GM19351 (cell line): ENCODE measurements around the gene CDYL.

Experiments used
- ATAC-seq: cut with Tn5 transposase; IDR thresholded peaks from one replicate; pipeline ENCODE4 v1.9.1; 2021; ENCODE audit warnings: mild to moderate bottlenecking, moderate library complexity; ENCODE audit not compliant: unreplicated experiment

Gene CDYL

DNA sequence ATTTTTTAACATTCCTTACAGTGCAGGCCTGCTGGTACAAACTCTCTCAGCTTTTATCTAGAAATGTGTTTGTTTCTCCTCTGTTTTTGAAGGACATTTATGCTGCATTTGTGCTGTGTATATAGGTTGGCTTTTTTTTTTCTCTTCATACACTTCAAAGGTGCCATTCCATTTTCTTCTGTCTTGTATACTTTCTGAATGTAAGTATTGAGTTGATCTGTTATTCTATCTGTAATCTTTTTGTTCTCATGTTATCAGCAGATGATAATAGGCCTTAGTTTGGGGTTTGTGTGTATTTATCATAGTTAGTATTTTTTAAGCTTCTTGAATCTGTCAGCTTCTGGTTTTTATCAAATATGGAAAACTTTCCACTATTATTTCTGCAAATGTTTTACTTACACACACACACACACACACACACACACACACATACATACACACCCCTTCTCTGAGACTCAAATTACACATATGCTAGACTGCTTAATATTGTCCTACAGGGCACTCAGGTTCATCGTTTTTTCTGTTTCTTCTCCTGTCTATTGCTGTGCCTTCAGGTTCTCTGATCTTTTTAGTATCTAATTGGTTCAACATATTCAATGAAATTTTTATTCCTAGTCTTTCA lies 153.0 kb downstream of the CDYL start:
- no peak for ATAC-seq

DNA sequence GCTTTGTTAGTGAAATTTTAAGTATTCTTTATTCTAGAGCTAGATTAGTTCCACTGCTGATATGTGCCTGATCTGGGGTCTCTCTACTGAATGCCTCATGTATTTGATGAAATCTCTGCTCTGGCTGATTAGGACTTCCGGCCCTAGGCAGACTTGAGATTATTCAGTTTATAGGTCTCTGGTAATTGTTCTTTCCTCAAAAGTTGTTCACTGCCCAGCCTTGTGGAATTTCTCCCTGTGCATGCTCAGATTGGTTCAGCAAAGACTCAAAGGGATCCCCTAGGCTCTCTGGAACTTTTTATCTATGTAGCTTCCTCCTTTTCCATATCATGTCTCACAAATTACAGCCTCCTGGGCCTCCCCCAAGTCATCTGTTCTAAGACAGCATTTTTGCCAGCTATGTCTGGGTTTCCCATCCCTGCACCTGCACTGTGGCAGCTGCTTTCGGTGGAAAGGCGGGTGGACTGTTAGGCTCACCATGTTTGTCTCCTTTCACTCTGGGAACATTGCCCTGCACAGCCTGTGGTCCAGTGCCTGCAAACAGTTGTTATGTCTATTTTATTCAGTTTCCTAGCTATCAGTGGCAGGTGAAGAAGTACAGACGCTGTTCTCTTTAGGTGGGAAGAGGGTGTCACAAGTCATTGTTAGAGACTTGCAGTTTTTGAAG lies 154.0 kb downstream of the CDYL start:
- ATAC-seq: no peak

DNA sequence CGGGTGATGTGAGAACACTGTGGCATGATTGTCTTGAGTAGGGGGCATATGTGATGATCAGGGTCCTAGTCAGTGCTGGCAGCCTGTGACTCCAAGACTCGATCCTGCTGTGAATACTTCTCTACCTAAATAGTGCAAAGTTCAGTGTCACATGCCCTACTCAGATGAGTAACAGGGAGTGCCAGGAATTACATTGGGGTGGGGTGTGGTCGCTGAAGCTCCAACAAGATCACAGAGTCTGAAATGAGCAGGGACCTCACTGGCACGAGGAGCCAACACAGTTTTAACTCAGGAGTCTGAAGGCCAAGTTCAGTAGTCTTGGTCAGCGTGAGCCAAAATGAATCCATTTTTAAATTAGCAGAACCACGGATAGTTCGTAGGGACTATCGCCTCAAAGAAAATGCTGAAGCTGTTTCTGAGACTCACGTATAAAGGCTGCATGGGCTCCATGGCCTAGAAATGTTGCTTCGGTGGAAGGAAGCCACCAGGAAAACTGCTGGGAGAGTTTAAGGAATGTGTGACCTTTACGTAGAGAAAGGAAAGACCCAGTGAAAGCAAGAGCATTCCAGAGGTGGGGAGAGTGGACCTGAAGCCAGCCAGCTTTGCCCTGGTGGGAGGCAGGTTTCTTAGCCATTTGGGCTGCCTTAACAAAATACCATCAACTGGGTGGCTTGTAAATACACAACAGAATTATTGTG lies 155.5 kb downstream of the CDYL start:
- no peak for ATAC-seq

DNA sequence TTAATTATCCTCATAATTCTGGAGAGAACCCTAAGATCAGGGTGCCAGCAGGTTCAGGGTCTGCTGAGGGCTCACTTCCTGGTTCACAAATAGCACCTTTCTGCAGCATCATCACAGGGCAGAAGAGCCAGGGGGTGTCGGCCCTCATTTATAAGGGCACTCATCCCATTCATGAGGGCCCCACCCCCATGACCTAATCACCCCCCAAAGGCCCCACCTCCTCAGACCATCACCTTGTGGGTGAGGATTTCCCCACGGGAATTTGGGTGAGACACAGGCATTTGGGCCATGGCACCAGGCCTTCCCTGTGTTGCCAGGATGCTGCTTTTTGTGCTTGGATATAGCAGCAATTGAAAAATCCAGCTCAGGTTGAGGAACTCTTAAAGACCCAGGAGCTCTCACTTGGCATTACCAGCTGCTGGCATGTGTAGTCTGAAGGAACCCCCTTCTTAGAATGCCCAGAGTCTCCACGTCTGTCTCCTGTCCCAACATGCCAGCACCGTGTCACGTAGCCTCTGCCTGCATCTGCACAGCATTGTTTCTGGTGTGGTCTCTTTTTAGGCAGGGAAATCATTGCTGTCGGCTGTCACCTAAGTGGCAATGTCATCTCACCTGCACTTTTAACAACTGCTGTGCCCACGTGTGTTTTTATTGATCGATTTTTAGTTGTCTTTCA lies 156.2 kb downstream of the CDYL start:
- no peak for ATAC-seq

DNA sequence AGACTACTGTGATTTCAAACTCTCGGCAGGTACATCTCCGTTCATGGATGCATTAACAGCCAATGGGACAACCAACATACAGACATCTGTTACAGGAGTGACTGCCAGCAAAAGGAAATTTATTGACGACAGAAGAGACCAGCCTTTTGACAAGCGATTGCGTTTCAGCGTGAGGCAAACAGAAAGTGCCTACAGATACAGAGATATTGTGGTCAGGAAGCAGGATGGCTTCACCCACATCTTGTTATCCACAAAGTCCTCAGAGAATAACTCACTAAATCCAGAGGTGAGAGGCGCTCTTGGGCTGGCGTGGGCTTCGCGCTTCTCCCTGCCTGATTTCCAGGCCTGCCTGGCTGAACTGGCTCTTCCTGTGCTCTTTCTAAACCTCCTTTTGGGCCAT lies 159.3 kb downstream of the CDYL start:
- no peak for ATAC-seq

DNA sequence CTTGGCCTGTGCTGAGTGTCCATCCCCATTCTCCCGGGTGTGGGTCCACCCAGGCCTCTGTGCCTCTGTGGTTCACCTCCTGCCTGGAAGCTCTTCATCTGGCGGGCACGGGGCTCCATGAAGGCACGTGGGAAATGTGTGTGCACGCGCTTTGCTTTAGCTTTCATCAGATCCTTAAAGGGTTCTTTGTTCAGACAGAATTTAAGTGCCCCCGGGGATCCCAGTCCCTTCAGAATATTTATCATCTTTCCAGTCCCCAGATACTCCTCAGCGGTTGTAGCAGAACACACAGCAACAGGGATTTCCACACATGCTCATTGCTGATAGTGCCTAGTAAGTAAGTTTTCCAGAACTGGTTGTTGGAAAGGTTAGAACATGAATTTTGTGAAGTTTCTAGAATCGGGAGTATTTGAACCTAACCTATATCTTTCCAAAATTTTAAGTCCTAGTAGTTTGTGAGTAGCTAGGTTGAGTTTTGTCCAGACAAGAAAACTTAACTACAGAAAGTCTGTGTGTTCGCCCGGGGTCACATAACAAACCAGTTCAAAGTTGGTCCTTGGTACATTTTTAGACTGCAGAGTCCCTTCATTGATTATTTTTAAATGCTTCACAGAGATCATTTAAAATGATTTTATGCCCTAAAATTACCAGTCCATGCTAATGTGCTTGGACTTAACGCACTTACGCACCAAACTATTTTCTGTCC lies 159.9 kb downstream of the CDYL start:
- ATAC-seq: no peak

DNA sequence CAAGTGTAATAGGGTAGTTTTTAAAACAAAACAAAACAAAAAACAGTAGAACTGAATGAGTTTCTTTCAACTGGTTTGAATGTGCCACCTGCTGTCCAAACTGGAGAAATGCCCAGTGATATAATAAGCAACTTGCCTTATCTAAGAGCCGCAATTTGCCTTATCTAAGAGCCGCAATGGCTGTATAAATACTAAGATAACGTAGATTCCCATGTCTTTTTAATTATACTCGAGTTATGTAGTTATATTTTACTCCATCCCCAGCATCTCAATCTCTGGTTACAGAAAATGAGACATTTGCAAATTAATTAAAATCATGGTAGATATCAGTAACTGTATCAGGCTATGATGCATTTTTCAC lies 160.5 kb downstream of the CDYL start:
- ATAC-seq: no peak

DNA sequence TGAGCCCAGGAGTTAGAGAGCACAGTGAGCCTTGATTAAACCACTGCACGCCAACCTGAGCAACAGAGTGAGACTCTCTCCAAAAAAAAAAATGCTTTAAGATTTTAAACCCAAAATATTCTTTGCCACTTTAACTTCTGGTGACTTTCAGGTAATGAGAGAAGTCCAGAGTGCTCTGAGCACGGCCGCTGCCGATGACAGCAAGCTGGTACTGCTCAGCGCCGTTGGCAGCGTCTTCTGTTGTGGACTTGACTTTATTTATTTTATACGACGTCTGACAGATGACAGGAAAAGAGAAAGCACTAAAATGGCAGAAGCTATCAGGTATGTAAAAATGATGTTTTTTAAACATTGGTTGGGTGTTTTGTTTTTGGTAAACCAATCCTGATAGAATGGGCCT lies 161.2 kb downstream of the CDYL start:
- no peak for ATAC-seq

DNA sequence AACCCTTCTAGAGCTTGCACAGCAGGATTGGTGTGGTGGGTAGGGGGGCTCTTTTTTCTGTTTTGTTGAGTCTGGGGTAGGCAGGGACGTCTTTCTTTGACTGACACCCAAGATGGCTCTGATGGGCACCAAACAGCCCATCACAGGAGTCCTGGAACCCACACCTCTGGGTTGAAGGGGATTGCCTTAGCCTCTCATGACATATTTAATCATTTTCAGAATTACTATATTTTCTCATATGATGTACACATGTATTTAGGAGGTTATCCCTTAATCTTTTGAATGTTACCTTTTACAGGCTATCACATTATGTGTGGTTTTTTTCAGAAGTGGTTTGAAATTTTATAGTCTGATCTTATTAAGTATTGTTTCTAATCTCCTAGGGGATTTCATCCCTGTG lies 163.0 kb downstream of the CDYL start:
- no peak for ATAC-seq

DNA sequence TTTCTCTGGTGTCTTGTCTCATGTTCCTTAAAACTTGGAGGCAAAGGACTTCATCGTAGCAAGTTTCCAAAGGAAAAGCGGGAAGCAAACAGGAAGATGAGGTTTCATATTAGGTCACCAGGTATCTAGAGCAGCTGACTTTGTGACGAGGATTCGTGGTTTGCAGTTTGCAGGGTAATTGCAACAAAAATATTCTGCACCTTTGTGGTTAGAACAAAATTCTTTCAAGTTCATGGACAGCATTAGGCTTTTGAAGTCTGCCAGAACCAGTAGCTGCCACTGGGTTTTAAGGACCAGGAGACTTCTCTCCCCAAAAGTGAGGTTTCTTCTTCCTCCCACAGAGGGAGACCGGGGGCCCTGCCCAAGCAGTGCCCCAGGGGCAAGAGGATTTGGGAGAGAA lies 164.2 kb downstream of the CDYL start:
- no peak for ATAC-seq

DNA sequence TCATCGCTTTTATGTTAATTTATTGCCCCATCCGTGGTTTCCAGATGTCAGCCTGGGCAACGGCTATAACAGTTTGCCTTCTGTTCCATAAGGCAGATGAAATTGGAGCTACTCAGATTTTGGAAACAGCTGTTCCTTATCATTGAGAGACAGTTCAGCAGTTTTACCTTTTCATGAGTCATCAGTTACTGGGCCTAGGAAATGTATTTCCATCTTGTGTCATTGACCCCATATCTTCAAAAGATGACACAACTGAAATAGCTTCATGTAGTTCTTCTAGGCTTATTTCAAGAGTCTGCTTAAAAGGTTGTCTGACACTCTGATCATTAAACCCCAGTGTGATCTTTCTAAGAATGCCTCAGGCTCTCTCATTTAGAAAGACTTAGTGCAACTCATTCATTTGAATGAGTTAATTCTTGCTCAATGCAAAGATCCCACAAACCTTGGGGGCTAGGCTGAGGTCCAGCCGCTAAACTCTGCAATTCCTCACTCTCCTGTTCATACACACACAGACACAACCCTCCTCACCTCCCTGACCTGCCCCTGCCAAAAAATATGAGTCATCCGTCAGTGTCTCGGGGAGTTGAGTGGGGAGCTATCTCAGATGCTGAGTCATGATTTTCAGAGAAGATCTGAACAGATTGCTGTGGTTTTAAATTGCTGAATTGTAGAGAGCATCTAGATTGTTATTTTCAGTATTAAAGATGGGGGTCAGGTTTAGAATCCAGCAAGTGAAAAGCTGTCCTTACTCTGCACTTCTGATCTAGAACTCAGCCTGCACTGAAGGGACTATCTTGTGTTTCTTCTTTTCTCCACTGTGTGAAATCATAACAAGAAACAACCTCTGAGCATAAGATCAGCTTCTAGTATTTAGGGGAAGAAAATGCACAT lies 165.8 kb downstream of the CDYL start:
- ATAC-seq: peak; percentile 75

DNA sequence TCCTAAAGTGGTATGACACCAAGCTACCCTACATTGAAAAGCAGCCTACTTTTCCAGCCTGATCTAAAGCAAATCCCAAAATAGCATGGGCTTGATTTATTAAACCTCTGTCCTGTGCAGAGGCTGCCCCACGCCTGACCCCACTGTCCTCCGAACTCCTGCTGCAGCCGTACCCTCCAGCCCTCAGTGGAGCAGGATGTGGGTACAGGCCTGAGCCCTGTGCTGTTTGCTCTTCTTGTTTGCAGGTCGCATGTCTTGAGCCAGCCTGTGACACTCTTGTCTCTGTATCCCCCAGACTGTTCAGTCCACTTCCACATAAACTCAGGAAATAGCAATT lies 166.4 kb downstream of the CDYL start:
- no peak for ATAC-seq

DNA sequence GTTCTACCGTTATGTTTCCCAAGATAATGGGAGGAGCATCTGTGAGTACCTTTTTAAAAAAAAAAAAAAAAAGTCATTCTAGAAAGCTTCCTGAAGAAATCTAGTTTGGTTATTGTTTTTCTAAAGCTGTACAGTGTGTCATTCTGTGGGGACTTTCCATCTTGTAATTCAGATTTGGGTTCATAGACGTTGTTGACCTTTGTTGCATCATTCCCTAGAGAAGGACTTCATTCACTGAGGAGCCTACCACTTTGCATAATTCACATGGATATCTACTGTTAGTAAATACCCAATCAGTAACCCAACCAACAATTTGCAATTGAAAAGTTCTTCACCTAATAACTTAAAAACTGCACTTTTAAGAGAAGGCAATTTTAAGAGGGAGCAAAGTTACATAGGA lies 167.5 kb downstream of the CDYL start:
- ATAC-seq: no peak

DNA sequence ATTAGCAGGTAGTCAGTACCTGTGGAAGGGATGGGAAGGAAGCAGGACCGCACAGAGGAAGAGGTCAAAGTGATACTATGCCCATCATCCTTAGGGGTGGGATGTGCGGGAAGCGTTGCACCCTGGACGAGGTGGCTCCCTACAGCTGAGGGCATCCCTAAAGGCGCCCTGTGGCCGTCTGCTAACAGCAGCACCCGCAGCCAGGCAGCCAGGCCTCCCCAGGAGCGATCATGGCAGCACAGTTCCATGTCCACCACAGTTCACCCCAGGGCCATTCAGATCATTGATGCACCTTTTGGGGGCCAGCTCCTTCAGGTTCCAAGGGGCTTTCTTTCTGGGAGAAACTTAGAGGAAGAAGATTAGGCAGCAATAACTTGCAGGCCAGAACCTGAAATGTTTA lies 168.1 kb downstream of the CDYL start:
- ATAC-seq: no peak

DNA sequence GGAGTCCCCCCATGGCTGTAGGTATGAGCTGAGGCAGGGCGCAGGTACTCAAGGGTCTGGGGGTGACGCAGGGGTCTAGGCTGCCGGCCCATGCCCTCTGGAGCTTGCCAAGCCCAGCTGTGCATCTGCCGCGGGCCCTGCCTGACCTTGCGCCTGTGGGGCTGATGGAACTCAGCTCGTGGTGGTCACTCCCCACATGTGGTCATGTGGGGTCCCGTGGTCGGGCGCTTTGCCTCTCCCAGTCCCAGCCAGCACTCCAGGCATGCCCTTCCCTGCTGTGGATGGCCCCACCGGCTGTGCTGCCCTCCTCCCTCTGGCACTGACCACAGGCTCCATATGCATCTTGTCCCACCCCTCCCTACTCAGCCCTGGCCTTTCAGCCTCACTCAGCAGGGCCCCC lies 170.3 kb downstream of the CDYL start:
- ATAC-seq: no peak

DNA sequence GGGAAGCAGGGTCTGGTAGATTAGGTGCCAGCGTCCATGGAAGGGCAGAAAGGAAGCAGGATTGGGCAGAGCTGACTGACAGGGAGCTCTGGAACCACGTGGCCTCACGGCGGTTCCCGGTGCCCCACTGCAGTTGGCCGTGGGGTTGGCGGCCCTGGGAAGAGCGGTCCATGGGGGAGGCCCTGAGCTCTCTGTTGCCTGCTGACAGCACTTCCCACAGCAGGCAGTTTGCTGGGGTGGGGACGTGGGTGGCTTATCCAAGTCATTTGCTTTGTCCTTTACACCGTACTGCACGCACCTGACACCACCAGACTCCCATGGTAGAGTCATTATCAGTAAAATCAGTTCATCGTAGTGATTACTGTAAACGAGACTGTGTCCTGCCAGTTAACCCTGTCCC lies 171.5 kb downstream of the CDYL start:
- no peak for ATAC-seq

DNA sequence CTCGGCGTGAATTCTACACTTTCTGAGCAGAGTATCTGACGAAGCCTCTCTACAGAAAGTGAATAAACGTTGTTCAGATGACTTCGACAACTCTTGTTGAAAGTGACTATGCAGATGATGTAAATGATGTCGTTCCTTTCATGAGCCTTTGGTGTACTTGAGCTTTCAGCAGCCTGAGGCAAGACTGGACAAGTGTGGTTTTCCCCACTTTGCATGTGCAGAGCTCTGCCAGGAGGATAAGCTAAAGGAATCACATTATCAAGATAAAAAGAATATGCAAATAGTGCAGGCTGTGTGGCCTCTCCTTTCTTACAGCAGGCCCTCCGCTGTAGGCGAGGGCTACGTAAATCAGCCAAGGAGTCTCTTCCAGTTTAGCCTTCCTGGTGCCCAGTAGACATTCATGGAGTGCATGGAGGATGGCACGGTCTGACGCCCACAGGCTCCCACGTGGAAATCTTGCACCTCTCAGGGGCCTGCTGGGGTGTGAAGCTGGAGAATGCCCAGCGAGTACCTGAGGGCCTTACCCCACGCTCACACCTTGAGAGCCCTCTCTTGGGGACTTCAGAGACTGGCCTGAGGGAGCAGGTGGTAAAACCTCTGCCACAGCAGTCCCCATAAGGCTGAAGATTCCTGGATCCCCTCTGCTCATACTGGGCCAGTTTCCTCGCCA lies 172.7 kb downstream of the CDYL start:
- no peak for ATAC-seq

DNA sequence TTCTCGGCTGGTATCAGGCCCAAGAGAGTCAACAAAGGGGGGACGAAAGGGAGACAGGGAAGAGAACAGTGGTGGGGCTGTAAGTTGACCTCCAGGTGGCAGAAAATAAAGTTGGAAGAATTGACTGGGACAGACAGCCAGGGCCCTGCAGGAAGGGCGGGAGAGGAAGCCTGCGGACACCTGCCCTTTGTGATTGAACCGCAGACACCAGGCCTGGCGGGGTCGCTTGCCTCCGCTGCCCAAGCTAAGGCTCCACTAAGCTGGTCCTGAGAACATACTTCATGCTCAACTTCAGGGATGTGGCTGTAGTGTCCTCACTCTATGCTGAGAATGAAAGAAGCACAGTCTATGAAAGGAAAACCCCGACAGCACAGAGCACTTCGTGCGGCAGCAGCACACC lies 173.9 kb downstream of the CDYL start:
- no peak for ATAC-seq

DNA sequence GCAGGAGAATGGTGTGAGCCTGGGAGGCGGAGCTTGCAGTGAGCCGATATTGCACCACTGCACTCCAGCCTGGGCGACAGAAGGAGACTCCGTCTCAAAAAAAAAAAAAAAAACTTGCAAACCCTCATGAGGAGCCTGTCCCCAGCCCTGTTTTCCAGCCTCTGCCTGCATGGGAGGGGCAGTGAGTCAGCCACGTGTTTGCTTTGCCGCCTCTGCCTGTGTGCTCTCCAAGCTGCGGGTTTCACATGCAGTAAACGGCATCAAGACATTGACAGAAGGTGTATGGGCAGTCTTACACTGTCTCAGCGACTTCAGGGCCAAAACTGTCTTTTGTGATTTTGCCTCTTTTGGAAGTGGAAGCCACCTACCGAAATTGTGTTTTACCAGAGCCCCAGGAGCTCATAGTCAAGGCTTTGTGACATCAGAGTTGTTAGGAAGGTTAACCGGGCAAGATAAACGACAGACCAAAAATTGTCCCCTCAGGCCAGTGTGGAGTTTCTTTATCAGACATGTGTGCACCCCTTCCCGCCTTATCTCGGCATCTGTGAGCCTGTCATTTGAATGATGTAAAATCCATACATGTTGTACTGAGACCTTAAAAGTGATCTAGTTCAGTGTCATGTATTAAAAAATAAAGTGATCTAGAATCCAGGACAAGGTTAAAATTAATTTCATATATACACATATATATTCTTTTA lies 174.8 kb downstream of the CDYL start:
- no peak for ATAC-seq
